ENCODE measurements around the gene SAP30BP. TPM values are rescaled to one million over a fixed set of nuclear protein-coding genes. Genes with fewer than 3 reads are reported as not detected.

Gene SAP30BP
- total and polyA plus RNA-seq, 2 of the 8 experiments (the other 6 are each of a cell fraction or from before 2014, with no cell fraction given): 63.3 to 79.9 TPM

DNA sequence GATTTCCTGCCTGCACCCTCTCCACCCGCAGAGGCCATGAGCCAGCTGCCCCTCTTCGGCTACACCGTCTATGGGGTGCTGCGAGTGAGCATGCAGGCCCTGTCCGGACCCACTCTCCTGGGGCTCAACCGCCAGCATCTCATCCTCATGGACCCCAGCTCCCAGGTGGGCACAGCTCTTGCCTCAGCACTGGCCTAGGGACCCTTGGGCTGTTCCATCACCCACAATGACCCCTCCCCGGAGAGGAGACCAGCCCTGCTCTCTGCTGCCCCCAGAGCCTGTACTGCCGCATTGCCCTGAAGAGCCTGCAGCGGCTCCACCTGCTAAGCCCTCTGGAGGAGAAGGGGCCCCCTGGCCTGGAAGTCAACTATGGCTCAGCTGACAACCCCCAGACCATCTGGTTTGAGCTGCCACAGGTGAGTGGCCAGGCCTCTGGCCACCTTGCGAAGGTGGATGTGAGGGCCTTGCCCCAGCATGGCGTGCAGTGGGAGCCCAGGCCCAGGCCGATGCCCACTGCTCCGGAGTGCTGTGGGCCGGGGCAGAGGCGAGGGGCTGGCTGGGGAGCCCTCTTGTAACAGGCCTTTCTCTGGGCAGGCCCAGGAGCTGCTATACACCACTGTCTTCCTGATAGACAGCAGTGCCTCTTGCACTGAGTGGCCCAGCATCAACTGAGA is 41.2 kb upstream of the SAP30BP start:
- no peak overlapping the region for H4K5ac ChIP-seq (ENCODE audit: insufficient read length, low read depth, low read length)
- H2BK15ac ChIP-seq (ENCODE audit: low read length): no peak overlapping the region
- no peak overlapping the region for H2AK5ac ChIP-seq (ENCODE audit: low read depth, low read length)
- no peak overlapping the region for H3K14ac ChIP-seq (ENCODE audit: insufficient read length)
- H3K27me3 ChIP-seq (replicated peaks in 1 of 4; ENCODE audit: control insufficient read depth in 3 of 4, extremely low read depth in 1 of 4, insufficient read depth in 3 of 4, low read length in 3 of 4): no peaks in the 10 kb centered on the region; a peak in 2 of 7 replicates
- no peak overlapping the region for H2BK120ac ChIP-seq (replicated peaks; ENCODE audit: low read depth, low read length)
- WGBS, 2 experiments (ENCODE audit: extremely low coverage in 1 of 2, insufficient coverage in 1 of 2, insufficient read length in 1 of 2, insufficient replicate concordance in 2 of 2, low coverage in 1 of 2, low lambda C conversion rate in 2 of 2, missing lambda C conversion rate in 1 of 2): 76% methylated on average over 15 of the region's 15 CpGs; no CpG with 5 or more reads in 1 of the 2 experiments
- no peak overlapping the region for H3K27ac ChIP-seq (ENCODE audit: low read depth, low read length)
- no peak overlapping the region for H3K23ac ChIP-seq (ENCODE audit: insufficient read length)
- H2BK20ac ChIP-seq (ENCODE audit: low read length): no peak overlapping the region
- no peaks in the 10 kb centered on the region for H3K23me2 ChIP-seq (ENCODE audit: low read depth, low read length)
- H2BK12ac ChIP-seq (ENCODE audit: low read depth, low read length): no peak overlapping the region
- no peak overlapping the region for H2AFZ ChIP-seq (ENCODE audit: low read length)
- DNase-seq (ENCODE audit: low read depth in 1 of 2, low spot score in 2 of 2): peak in 1 of 2 experiments; percentile 88
- H3K79me2 ChIP-seq (ENCODE audit: control insufficient read depth in 1 of 2, insufficient read depth in 2 of 2, low read length in 2 of 2): no peaks in the 10 kb centered on the region
- H3K36me3 ChIP-seq (ENCODE audit: control insufficient read depth in 2 of 4, insufficient read depth in 4 of 4, low read length in 3 of 4): 0 out of 8 replicates have a peak, but pooled peaks cover 0 to 3% (median under 1%) of the 10 kb centered on the region in 4 experiments
- H3K4me3 ChIP-seq (ENCODE audit: extremely low read depth in 1 of 4, insufficient read depth in 2 of 4, low read depth in 3 of 4, low read length in 4 of 4): no peak overlapping the region
- no peak for FAIRE-seq
- no peak overlapping the region for H3K4ac ChIP-seq (replicated peaks; ENCODE audit: insufficient read length, low read depth, low read length)
- H3K4me1 ChIP-seq (replicated peaks in 1 of 4; ENCODE audit: control insufficient read depth in 3 of 4, insufficient read depth in 4 of 4, low read length in 3 of 4): no peaks in the 10 kb centered on the region
- no peaks in the 10 kb centered on the region for H3K9me3 ChIP-seq (ENCODE audit: insufficient read depth in 2 of 2, low read depth in 1 of 2, low read length in 1 of 2)
- no peak overlapping the region for H3K56ac ChIP-seq (replicated peaks; ENCODE audit: insufficient read length, low read depth, low read length)
- H3K18ac ChIP-seq (ENCODE audit: extremely low read depth, low read length): peak overlapping the region; percentile 48; the same call in 1 of the 2 replicates
- CTCF ChIA-PET (ENCODE audit: partially characterized antibody): interaction anchor here (0.5 to 59.2 kb wide), 29 partner anchors 7 to 407 kb away, joined by 3 to 2200 read pairs (median 5); partner anchors contain the start of genes ITGB4, RECQL5, SAP30BP and SMIM5
- 0 out of 2 replicates have a peak overlapping the region, but pooled peaks have one; percentile 62 for H4K8ac ChIP-seq (ENCODE audit: extremely low read depth, insufficient read depth, low read length)
- no peak overlapping the region for H3K4me2 ChIP-seq (ENCODE audit: insufficient read depth in 1 of 2, low read depth in 2 of 2, low read length in 2 of 2)
- no peak overlapping the region for H3K9ac ChIP-seq (replicated peaks in 1 of 4; ENCODE audit: extremely low read depth in 1 of 4, low read depth in 3 of 4, low read length in 3 of 4)
- POLR2A ChIA-PET (ENCODE audit: partially characterized antibody): interaction anchor here (0.7 to 2.7 kb wide), 7 partner anchors 9 to 154 kb away, joined by 3 to 10 read pairs (median 4); no protein-coding TSS in a partner anchor
- no peaks in the 10 kb centered on the region for H4K20me1 ChIP-seq (replicated peaks in 1 of 2; ENCODE audit: control insufficient read depth in 1 of 2, insufficient read depth in 2 of 2, low read length in 2 of 2)
- H2BK5ac ChIP-seq (ENCODE audit: low read depth, low read length): 0 out of 2 replicates have a peak overlapping the region, but pooled peaks have one; percentile 21
- H3K79me1 ChIP-seq (ENCODE audit: low read depth, low read length): no peaks in the 10 kb centered on the region
- H4K91ac ChIP-seq (replicated peaks; ENCODE audit: insufficient read length, low read length): no peak overlapping the region
- TF ChIP-seq RXRA (IDR thresholded peaks at IDR 0.05; ENCODE audit: insufficient read depth, low read depth, low read length): 0 out of 2 replicates have a peak, but pooled peaks have one; percentile 38
- no peak for TF ChIP-seq TAF7 (optimal IDR thresholded peaks at IDR 0.05; ENCODE audit: borderline replicate concordance, low read depth, low read length)
- no peak for TF ChIP-seq SP4 (IDR thresholded peaks at IDR 0.05; ENCODE audit: low read length)
- TF ChIP-seq KDM1A (IDR thresholded peaks at IDR 0.05; ENCODE audit: borderline replicate concordance, low read length): no peak
- TF ChIP-seq PHF8 (conservative IDR thresholded peaks at IDR 0.05; ENCODE audit: low read depth, low read length): no peak
- no peak for TF ChIP-seq RFX5 (IDR thresholded peaks at IDR 0.05; ENCODE audit: borderline replicate concordance, low read depth, low read length)
- TF ChIP-seq SIRT6 (IDR thresholded peaks at IDR 0.05; ENCODE audit: low read length): no peak
- no peak for TF ChIP-seq NANOG (IDR thresholded peaks at IDR 0.05; ENCODE audit: insufficient read depth, low read depth, low read length, poor library complexity, severe bottlenecking)
- TF ChIP-seq, protein P1, sequence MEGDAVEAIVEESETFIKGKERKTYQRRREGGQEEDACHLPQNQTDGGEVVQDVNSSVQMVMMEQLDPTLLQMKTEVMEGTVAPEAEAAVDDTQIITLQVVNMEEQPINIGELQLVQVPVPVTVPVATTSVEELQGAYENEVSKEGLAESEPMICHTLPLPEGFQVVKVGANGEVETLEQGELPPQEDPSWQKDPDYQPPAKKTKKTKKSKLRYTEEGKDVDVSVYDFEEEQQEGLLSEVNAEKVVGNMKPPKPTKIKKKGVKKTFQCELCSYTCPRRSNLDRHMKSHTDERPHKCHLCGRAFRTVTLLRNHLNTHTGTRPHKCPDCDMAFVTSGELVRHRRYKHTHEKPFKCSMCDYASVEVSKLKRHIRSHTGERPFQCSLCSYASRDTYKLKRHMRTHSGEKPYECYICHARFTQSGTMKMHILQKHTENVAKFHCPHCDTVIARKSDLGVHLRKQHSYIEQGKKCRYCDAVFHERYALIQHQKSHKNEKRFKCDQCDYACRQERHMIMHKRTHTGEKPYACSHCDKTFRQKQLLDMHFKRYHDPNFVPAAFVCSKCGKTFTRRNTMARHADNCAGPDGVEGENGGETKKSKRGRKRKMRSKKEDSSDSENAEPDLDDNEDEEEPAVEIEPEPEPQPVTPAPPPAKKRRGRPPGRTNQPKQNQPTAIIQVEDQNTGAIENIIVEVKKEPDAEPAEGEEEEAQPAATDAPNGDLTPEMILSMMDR (IDR thresholded peaks at IDR 0.05; ENCODE audit: control extremely low read depth in 1 of 3, insufficient read depth in 1 of 3, low read depth in 1 of 3, low read length in 3 of 3): peak; percentile 91 to 94 (median 93)

Measured in H1 (cell line).